Stimulated activated CD4-positive, alpha-beta T cell treated with anti-CD3 and anti-CD28 coated beads, Interleukin-12 subunit alpha, Interleukin-12 subunit beta, amount 100 ng/mL, for 48 hours (primary cell): ENCODE data around the gene TIMM50.

Experiments
- DNase-seq, 3 donors: peaks; one replicate each; pipeline ENCODE4 v3.0.0-alpha.2; 2020; ENCODE audit warnings: low read depth in 2 of 3, low spot score in 1 of 3

Gene TIMM50

GRCh38 chr19:39525205-39525604 is 44.6 kb downstream of the TIMM50 start:
- DNase-seq = no peak

DNA sequence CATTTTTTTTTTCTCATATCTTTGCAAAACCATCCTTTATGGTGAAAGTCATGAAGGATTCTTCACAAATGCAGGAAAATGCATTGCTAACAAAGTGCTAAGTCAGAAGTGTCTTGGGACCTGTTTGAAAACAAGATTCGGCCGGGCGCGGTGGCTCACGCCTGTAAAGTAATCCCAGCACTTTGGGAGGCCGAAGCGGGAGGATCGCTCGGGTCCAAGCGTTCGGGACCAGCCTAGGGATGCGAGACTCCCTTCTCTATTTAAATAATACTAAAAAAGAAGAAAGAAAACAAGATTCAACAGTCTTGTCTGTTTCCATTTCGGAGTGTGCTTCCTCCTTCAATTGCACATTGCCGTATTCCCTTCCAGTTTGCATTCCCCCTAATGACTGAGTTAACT is 51.2 kb downstream of the TIMM50 start:
- DNase-seq = no peak

GRCh38 chr19:39532233-39533002 is 51.8 kb downstream of the TIMM50 start, which contains the start of gene EID2B:
Gene EID2B (minus strand): TSS chr19:39532852. CDS start chr19:39532802, 50 bp downstream.
- peak; percentile 91 to 93 (median 92) for DNase-seq

DNA sequence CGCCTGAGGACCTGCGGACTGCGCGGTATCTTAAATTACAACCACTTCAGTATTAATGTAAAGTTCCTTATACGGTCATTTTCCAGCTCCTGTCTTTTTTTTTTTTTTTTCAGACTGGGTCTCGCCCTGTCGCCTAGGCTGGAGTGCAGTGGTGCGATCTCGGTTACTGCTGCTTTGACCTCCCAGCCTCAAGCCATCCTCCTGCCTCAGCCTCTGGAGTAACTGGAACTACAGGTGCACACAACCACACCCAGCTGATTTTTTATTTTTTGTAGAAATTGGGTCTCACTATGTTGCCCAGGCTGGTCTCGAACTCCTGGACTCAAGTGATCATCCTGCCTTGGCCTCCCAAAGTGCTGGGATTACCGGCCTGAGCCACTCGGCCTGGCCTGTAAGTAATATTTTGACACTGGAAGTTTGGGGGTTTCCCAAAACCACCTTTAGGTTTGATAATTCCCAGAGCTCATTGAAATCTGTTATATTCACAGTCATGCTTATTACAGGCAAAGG is 52.4 kb downstream of the TIMM50 start:
- DNase-seq = no peak

GRCh38 chr19:39533791-39534190 is 53.2 kb downstream of the TIMM50 start:
- DNase-seq = no peak

DNA sequence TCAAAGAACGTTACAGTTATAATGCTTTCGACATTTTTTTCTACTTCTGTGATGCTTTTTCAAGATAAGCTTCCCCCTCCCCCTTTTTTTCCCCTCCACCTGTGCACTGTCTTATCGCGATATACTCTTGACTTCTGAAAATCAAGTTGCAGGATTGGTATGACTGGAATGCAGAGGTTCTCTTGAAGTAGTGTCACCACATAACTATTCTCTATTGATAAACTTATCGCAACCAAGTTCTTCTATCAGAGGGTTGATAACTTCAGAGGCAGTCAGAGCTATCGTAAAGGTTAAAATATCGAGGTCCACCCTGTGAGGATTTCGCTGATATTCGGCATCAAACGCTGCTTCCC is 58.5 kb downstream of the TIMM50 start:
- no peak for DNase-seq

- DNase-seq = peak; percentile 92 to 96 (median 94)
Measured at GRCh38 chr19:39539518-39540332, 59.1 kb downstream of the TIMM50 start, which contains the start of gene EID2. Gene EID2 (minus strand): TSS chr19:39540161. CDS start chr19:39540079, 82 bp downstream.

GRCh38 chr19:39540333-39540673 is 59.7 kb downstream of the TIMM50 start:
- DNase-seq = no peak
